GM12865 (cell line): Measurements from ENCODE around the gene TBCCD1.

Experiments
- DNase-seq: peaks from one replicate; pipeline ENCODE4 v3.0.0; 2010; ENCODE audit warnings: low read depth
- H3K4me3 ChIP-seq: 2 replicates; pipeline ENCODE4 v1.5.1; 2011; ENCODE audit warnings: mild to moderate bottlenecking, low read depth, low read length, control low read depth
- TF ChIP-seq, protein P1 (sequence below): IDR thresholded peaks from 2 replicates; pipeline ENCODE4 v1.5.1; 2011; ENCODE audit warnings: low read length, control low read depth, low read depth, inconsistent platforms; ENCODE audit not compliant: insufficient read depth; ENCODE audit errors: missing control alignments

TBCCD1 gene

DNA sequence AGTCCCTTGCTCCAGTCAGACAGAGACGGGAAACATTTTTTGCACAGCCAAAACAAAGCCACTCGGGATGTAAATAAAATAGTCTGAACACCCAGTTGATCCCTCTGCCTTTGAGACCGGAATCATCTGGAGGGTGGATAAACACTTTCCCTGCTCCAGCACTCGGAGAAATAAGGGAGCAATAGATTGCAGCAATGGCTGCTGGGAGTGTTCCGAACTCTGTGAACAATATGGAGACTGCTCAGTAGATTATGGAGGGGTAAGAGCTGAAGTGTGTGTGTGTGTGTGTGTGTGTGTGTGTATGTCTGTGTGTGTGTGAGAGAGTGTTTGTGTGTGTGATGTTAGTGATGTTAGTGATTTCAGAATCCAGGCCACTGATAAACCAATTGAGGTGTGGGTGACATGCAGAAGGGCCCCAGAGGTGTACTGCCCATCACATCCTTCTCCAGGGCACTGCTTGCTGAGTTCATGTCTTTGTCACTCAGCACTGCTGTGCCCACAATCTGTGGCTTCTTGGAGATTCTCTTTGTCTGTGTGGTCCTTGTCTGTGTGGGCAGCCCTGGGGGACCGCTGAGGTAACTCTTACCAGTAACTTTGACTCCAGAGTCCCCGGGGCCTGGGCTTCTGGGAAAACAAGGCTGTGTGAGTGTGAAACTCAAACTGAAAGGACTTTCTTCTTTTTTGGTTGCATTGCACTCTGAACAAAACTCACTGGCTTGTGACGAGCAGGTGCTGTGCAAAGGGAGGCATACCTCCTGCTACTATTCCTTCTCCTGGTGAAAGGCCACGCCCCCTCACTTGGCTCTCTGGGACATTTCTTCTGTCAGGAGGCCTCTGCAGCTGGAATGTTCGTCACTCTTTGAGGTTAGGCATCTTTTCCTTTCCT is 45.9 kb downstream of the TBCCD1 start:
- peak; percentile 79 for DNase-seq
- peak overlapping the region; percentile 19 for H3K4me3 ChIP-seq
- TF ChIP-seq, protein P1, sequence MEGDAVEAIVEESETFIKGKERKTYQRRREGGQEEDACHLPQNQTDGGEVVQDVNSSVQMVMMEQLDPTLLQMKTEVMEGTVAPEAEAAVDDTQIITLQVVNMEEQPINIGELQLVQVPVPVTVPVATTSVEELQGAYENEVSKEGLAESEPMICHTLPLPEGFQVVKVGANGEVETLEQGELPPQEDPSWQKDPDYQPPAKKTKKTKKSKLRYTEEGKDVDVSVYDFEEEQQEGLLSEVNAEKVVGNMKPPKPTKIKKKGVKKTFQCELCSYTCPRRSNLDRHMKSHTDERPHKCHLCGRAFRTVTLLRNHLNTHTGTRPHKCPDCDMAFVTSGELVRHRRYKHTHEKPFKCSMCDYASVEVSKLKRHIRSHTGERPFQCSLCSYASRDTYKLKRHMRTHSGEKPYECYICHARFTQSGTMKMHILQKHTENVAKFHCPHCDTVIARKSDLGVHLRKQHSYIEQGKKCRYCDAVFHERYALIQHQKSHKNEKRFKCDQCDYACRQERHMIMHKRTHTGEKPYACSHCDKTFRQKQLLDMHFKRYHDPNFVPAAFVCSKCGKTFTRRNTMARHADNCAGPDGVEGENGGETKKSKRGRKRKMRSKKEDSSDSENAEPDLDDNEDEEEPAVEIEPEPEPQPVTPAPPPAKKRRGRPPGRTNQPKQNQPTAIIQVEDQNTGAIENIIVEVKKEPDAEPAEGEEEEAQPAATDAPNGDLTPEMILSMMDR: no peak

DNA sequence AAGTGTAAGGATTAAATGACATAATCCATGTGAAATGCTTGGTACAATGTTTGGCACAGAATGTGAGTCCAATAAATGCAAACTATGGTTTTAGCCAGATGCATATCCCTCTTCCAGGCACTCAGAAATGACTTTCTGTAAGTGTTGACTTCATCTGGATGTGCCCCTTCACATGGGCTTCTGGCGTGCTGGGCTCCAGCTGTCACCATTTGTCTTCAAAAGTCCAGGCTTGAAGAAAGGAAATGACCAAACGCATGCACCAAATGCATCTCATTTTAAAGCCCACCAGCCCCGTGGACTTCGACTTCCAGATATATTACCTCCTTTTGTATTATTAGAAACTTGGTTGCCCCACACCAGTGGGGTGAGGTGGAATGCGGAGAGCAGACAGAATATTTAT is 46.7 kb downstream of the TBCCD1 start:
- TF ChIP-seq, protein P1: no peak
- DNase-seq: no peak
- H3K4me3 ChIP-seq: no peak overlapping the region

GRCh38 chr3:186519021-186519658 is 48.0 kb downstream of the TBCCD1 start:
- peak; percentile 63 for DNase-seq
- TF ChIP-seq, protein P1: no peak
- H3K4me3 ChIP-seq: no peak overlapping the region

GRCh38 chr3:186517218-186517617 is 49.9 kb downstream of the TBCCD1 start:
- TF ChIP-seq, protein P1: no peak
- no peak for DNase-seq
- H3K4me3 ChIP-seq: no peak overlapping the region

- no peak for DNase-seq
- H3K4me3 ChIP-seq: no peak overlapping the region
- TF ChIP-seq, protein P1: no peak
Observed at GRCh38 chr3:186516646-186517045, 50.5 kb downstream of the TBCCD1 start.

DNA sequence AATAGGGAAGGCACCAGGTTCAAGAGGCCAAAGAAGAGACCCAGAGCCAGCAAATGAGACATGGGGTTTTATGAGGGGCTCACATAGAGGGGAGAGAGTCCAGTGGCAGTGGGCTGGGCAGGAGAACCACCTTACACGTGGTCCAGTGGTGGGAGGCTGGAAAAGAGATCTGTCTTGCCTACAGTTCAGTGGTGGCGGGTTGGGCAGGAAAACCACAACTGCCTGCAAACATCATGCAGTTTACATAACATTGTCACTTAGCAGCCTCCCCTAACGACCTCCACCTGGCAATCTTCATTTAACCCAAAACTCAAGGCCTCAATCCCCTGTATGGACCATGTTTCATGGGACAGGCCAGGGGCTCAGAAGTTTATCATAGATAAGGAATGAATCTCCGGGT is 52.0 kb downstream of the TBCCD1 start:
- peak; percentile 40 for DNase-seq
- no peak overlapping the region for H3K4me3 ChIP-seq
- TF ChIP-seq, protein P1: no peak
